Neural cell (in vitro differentiated cells): ENCODE results near the gene TMC2. TPM values are rescaled to one million over a fixed set of nuclear protein-coding genes. Genes with fewer than 3 reads are reported as not detected.
A peak's percentile ranks its signal among the peaks of the same experiment; 100 is the strongest.

Experiments used
- H2AFZ ChIP-seq: fragments of 200-600, 300-800 bp; sonication (generic), shearing (Covaris generic); 2 replicates; pipeline ENCODE4 v1.6.0; 2014; ENCODE audit warnings: low read depth, mild to moderate bottlenecking, antibody characterized with exemption, low read length, moderate library complexity
- H3F3A ChIP-seq: fragments of 200-600 bp; shearing (Covaris generic); 2 replicates; pipeline ENCODE4 v1.6.1; 2016; ENCODE audit warnings: mild to moderate bottlenecking, moderate library complexity, mixed read lengths, antibody characterized with exemption, low read length; ENCODE audit not compliant: insufficient read depth, poor library complexity, severe bottlenecking
- H3K27ac ChIP-seq: fragments of 200-600, 300-800 bp; sonication (generic), shearing (Covaris generic); 2 replicates; pipeline ENCODE4 v1.5.1; 2014; ENCODE audit warnings: mild to moderate bottlenecking, low read length, moderate library complexity
- H3K27me3 ChIP-seq: fragments of 300-800, 200-600 bp; sonication (generic), shearing (Covaris generic); 2 replicates; pipeline ENCODE4 v1.6.0; 2014; ENCODE audit warnings: mild to moderate bottlenecking, low read depth, low read length, moderate library complexity; ENCODE audit not compliant: insufficient read depth
- H3K36me3 ChIP-seq: fragments of 300-800, 200-600 bp; sonication (generic), shearing (Covaris generic); 2 replicates; pipeline ENCODE4 v1.5.1; 2014; ENCODE audit warnings: mild to moderate bottlenecking, antibody characterized with exemption, low read length, moderate library complexity; ENCODE audit not compliant: insufficient read depth
- H3K4me2 ChIP-seq: fragments of 300-800, 200-600 bp; sonication (generic), shearing (Covaris generic); 2 replicates; pipeline ENCODE4 v1.6.0; 2014; ENCODE audit warnings: mild to moderate bottlenecking, low read length
- H3K4me3 ChIP-seq: fragments of 300-800, 200-600 bp; sonication (generic), shearing (Covaris generic); 2 replicates; pipeline ENCODE4 v1.5.1; 2014; ENCODE audit warnings: mild to moderate bottlenecking, low read length, moderate library complexity
- H3K79me2 ChIP-seq: fragments of 200-600 bp; shearing (Covaris generic); replicated peaks from 2 replicates; pipeline ENCODE4 v1.6.0; 2014; ENCODE audit warnings: mild to moderate bottlenecking, low read length, moderate library complexity; ENCODE audit not compliant: insufficient read depth
- H3K9ac ChIP-seq: fragments of 300-800, 200-600 bp; sonication (generic), shearing (Covaris generic); 2 replicates; pipeline ENCODE4 v1.6.1; 2016; ENCODE audit warnings: mild to moderate bottlenecking, low read length, mixed read lengths
- H3K9me2 ChIP-seq: fragments of 200-600 bp; shearing (Covaris generic); 2 replicates; pipeline ENCODE4 v1.6.1; 2016; ENCODE audit warnings: mild to moderate bottlenecking, low read length, mixed read lengths; ENCODE audit not compliant: insufficient read depth
- H3K9me3 ChIP-seq: fragments of 200-600, 300-800 bp; sonication (generic), shearing (Covaris generic); 2 replicates; pipeline ENCODE4 v1.6.1; 2016; ENCODE audit warnings: mild to moderate bottlenecking, mixed run types, low read length, moderate library complexity, mixed read lengths
- H4K20me1 ChIP-seq: fragments of 200-600 bp; shearing (Covaris generic); 2 replicates; pipeline ENCODE4 v1.6.1; 2016; ENCODE audit warnings: mild to moderate bottlenecking, mixed run types; ENCODE audit not compliant: insufficient read depth
- CTCF ChIP-seq: fragments of 450-650 bp; IDR thresholded peaks from 2 replicates; pipeline ENCODE4 v1.5.1; 2014; ENCODE audit warnings: antibody characterized with exemption, mild to moderate bottlenecking, moderate library complexity; ENCODE audit not compliant: poor library complexity, severe bottlenecking
- EP300 ChIP-seq: fragments of 450-650 bp; conservative IDR thresholded peaks from 2 replicates; pipeline ENCODE4 v1.6.1; 2014; ENCODE audit warnings: antibody characterized with exemption, mild to moderate bottlenecking, moderate library complexity; ENCODE audit not compliant: poor library complexity, severe bottlenecking
- EZH2 ChIP-seq: fragments of 200-600, 300-800 bp; shearing (Covaris generic), sonication (generic); IDR thresholded peaks from 2 replicates; pipeline ENCODE4 v1.6.1; 2014; ENCODE audit warnings: antibody characterized with exemption, low read length, borderline replicate concordance, mild to moderate bottlenecking; ENCODE audit not compliant: insufficient read depth, poor library complexity, severe bottlenecking
- MXI1 ChIP-seq: fragments of 450-650 bp; conservative IDR thresholded peaks from 2 replicates; pipeline ENCODE4 v1.6.1; 2014; ENCODE audit warnings: antibody characterized with exemption, mild to moderate bottlenecking; ENCODE audit not compliant: poor library complexity, severe bottlenecking
- POLR2AphosphoS5 ChIP-seq: IDR thresholded peaks from 2 replicates; pipeline ENCODE4 v1.6.1; 2012
- RAD21 ChIP-seq: fragments of 450-650 bp; conservative IDR thresholded peaks from 2 replicates; pipeline ENCODE4 v1.6.1; 2014; ENCODE audit warnings: antibody characterized with exemption, mild to moderate bottlenecking, moderate library complexity
- REST ChIP-seq: IDR thresholded peaks from 2 replicates; pipeline ENCODE4 v1.6.1; 2012; ENCODE audit warnings: borderline replicate concordance
- SMC3 ChIP-seq: fragments of 450-650 bp; conservative IDR thresholded peaks from 2 replicates; pipeline ENCODE4 v1.6.1; 2014; ENCODE audit warnings: antibody characterized with exemption, mild to moderate bottlenecking, moderate library complexity; ENCODE audit not compliant: poor library complexity
- TAF1 ChIP-seq: IDR thresholded peaks from 2 replicates; pipeline ENCODE4 v1.6.1; 2012; ENCODE audit warnings: low read depth
- polyA plus RNA-seq: library from polyadenylated mRNA; depleted of rRNA; stranded (reverse); fragments of >200 nt; gene quantifications from 2 replicates; pipeline ENCODE4 v1.2.3, GENCODE V29; 2014

The TMC2 gene
- polyA plus RNA-seq, 1 donor from 2014 or later = 0.11 TPM

GRCh38 chr20:2663887-2664719 is 127.7 kb downstream of the TMC2 start, which contains the start of gene IDH3B:
IDH3B (minus strand) TSS chr20:2664216; CDS start chr20:2664188, 28 bp downstream.
- H3K27ac ChIP-seq = peak within 1 kb of the TSS; percentile 94
- H4K20me1 ChIP-seq = no peaks in the 10 kb centered on the region
- no peaks in the 10 kb centered on the region for H3K9me3 ChIP-seq
- H3K79me2 ChIP-seq = peaks cover 7% of the 10 kb centered on the region
- H3K4me2 ChIP-seq = peak within 1 kb of the TSS; percentile 98
- H3F3A ChIP-seq = peaks cover 5% of the 10 kb centered on the region
- peak within 1 kb of the TSS; percentile 81 for H3K9ac ChIP-seq
- H3K4me3 ChIP-seq = peak within 1 kb of the TSS; percentile 82
- peak within 1 kb of the TSS; percentile 66 for H2AFZ ChIP-seq
- TF ChIP-seq CTCF = no peak
- peak; percentile 93 for TF ChIP-seq POLR2AphosphoS5
- peak; percentile 75 for TF ChIP-seq EP300
- TF ChIP-seq SMC3 = peak; percentile 37
- TF ChIP-seq EZH2 = no peak
- TF ChIP-seq TAF1 = peak; percentile 64
- no peak for TF ChIP-seq RAD21
- TF ChIP-seq MXI1 = peak; percentile 88
- peak; percentile 73 for TF ChIP-seq REST
- H3K27me3 ChIP-seq = peaks cover 12% of the 10 kb centered on the region
- H3K36me3 ChIP-seq = no peaks in the 10 kb centered on the region
- H3K9me2 ChIP-seq = no peaks in the 10 kb centered on the region

DNA sequence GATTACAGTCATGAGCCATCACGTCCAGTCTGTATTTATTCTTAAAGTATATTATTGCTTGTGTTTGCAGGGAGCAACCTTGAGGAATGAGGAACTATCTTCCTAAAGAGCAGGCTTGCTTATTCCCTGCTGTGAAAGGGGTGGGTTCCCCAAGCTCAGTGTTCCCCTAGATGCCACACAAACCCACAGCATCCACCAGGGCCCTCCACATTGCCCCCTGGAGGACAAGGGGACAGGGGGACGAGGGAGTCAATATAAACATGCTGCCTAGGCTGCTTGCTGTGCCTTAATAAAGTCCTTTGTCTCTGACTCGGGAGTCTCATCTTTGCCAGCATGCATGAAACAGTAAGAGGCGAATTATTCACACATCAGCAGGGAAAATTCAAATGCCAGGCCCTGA is 135.6 kb downstream of the TMC2 start:
- Histone ChIP-seq H3K79me2 (no peaks in the 10 kb centered on the region), H2AFZ (no peak overlapping the region), H3K4me2 (no peak overlapping the region)

More for the DNA sequence above, 135.6 kb downstream of the TMC2 start:
- TF ChIP-seq EZH2 = no peak
- no peak for TF ChIP-seq MXI1
- Histone ChIP-seq H3K9me2 (no peaks in the 10 kb centered on the region), H3K27me3 (peaks cover 12% of the 10 kb centered on the region), H4K20me1 (no peaks in the 10 kb centered on the region), H3K36me3 (no peaks in the 10 kb centered on the region), H3F3A (no peaks in the 10 kb centered on the region), H3K4me3 (no peak overlapping the region), H3K9ac (no peak overlapping the region), H3K27ac (no peak overlapping the region), H3K9me3 (no peaks in the 10 kb centered on the region)
